CD14-positive monocyte (primary cell): ENCODE results near the gene CDC34. TPM values are rescaled to one million over a fixed set of nuclear protein-coding genes. Genes with fewer than 3 reads are reported as not detected.

Source experiments
- DNase-seq, 3 donors: peaks; one replicate each; pipeline ENCODE4 v3.0.0-alpha.2; 2011 to 2022
- H2AFZ ChIP-seq: 2 replicates; pipeline ENCODE4 v1.6.0; 2012; ENCODE audit warnings: mild to moderate bottlenecking, low read depth, low read length, inconsistent platforms; ENCODE audit not compliant: insufficient read depth, poor library complexity, severe bottlenecking
- H3K27ac ChIP-seq, 2 donors: 1 replicate in 1 of 2; 2 replicates in 1 of 2; pipeline ENCODE4 v1.5.1; 2012 to 2013; ENCODE audit warnings: low read length in 2 of 2, control low read depth in 1 of 2, inconsistent platforms in 1 of 2, low read depth in 1 of 2, mild to moderate bottlenecking in 1 of 2
- H3K27me3 ChIP-seq, 2 donors: one replicate each; pipeline versions ENCODE4 v1.6.0 to v1.6.1; 2011 to 2013; ENCODE audit warnings: low read length in 2 of 2; ENCODE audit not compliant: control insufficient read depth in 2 of 2, insufficient read depth in 2 of 2
- H3K36me3 ChIP-seq, 2 donors: replicated peaks in 1 of 2; 1 replicate in 1 of 2; 2 replicates in 1 of 2; pipeline versions ENCODE4 v1.5.1 to v1.6.1; 2012 to 2013; ENCODE audit warnings: low read length in 2 of 2, control low read depth in 1 of 2, inconsistent platforms in 1 of 2, mild to moderate bottlenecking in 1 of 2; ENCODE audit not compliant: insufficient read depth in 2 of 2, control insufficient read depth in 1 of 2
- H3K4me1 ChIP-seq, 2 donors: 1 replicate in 1 of 2; 2 replicates in 1 of 2; pipeline versions ENCODE4 v1.5.1 to v1.6.1; 2012 to 2013; ENCODE audit warnings: low read length in 2 of 2, control low read depth in 1 of 2, inconsistent platforms in 1 of 2, mild to moderate bottlenecking in 1 of 2, moderate library complexity in 1 of 2; ENCODE audit not compliant: insufficient read depth in 2 of 2, control insufficient read depth in 1 of 2
- H3K4me2 ChIP-seq: replicated peaks from 2 replicates; pipeline ENCODE3; 2012; ENCODE audit warnings: low read length, moderate library complexity, mild to moderate bottlenecking; ENCODE audit not compliant: poor library complexity, severe bottlenecking; ENCODE audit errors: extremely low read depth
- H3K4me3 ChIP-seq, 3 experiments: fragments of 200-600 bp in 1 of 3; sonication (generic) in 1 of 3; replicated peaks in 1 of 3; 1 replicate in 2 of 3; 2 replicates in 1 of 3; pipeline ENCODE4 v1.5.1; 2011 to 2013; ENCODE audit warnings: low read length in 3 of 3, mild to moderate bottlenecking in 3 of 3, control low read depth in 2 of 3, low read depth in 2 of 3, inconsistent platforms in 1 of 3, moderate library complexity in 1 of 3
- H3K79me2 ChIP-seq: 2 replicates; pipeline ENCODE4 v1.6.0; 2012; ENCODE audit warnings: mild to moderate bottlenecking, control low read depth, inconsistent platforms, low read length, moderate library complexity; ENCODE audit not compliant: insufficient read depth
- H3K9ac ChIP-seq: 2 replicates; pipeline ENCODE4 v1.6.0; 2017; ENCODE audit warnings: low read length, mild to moderate bottlenecking; ENCODE audit not compliant: insufficient read depth, poor library complexity, severe bottlenecking
- H3K9me3 ChIP-seq, 2 donors: replicated peaks in 1 of 2; 1 replicate in 1 of 2; 2 replicates in 1 of 2; pipeline versions ENCODE4 v1.5.1 to v1.6.1; 2012 to 2013; ENCODE audit warnings: low read length in 2 of 2, control low read depth in 1 of 2; ENCODE audit not compliant: control insufficient read depth in 1 of 2, insufficient read depth in 1 of 2
- H4K20me1 ChIP-seq: 2 replicates; pipeline ENCODE4 v1.6.0; 2012; ENCODE audit warnings: mild to moderate bottlenecking, low read length, control low read depth, moderate library complexity; ENCODE audit not compliant: insufficient read depth
- H3K27ac Mint-ChIP-seq, 7 donors: one replicate each; pipeline ENCODE4 v1.8.0; 2020; ENCODE audit warnings: mild to moderate bottlenecking in 7 of 7, mixed read lengths in 7 of 7, moderate library complexity in 6 of 7, inconsistent platforms in 2 of 7
- H3K27me3 Mint-ChIP-seq, 3 donors: one replicate each; pipeline ENCODE4 v1.8.0; 2021 to 2022; ENCODE audit warnings: low read depth in 3 of 3, mild to moderate bottlenecking in 3 of 3, mixed read lengths in 3 of 3, moderate library complexity in 3 of 3, inconsistent platforms in 1 of 3
- H3K36me3 Mint-ChIP-seq, 2 donors: one replicate each; pipeline ENCODE4 v1.8.0; 2020; ENCODE audit warnings: mixed read lengths in 2 of 2, inconsistent platforms in 1 of 2, mild to moderate bottlenecking in 1 of 2
- H3K4me1 Mint-ChIP-seq: one replicate; pipeline ENCODE4 v1.8.0; 2020; ENCODE audit warnings: mild to moderate bottlenecking, mixed read lengths
- H3K4me3 Mint-ChIP-seq, 2 donors: one replicate each; pipeline ENCODE4 v1.8.0; 2020; ENCODE audit warnings: mild to moderate bottlenecking in 2 of 2, mixed read lengths in 2 of 2, moderate library complexity in 1 of 2
- H3K9me3 Mint-ChIP-seq, 7 donors: one replicate each; pipeline ENCODE4 v1.8.0; 2020 to 2022; ENCODE audit warnings: mixed read lengths in 7 of 7, mild to moderate bottlenecking in 6 of 7, moderate library complexity in 6 of 7, inconsistent platforms in 2 of 7
- WGBS: methylation state at CpG from one replicate; pipeline ENCODE4 v1.1.5; 2013; ENCODE audit warnings: missing lambda C conversion rate; ENCODE audit not compliant: insufficient coverage; 5-methylcytosine and 5-hydroxymethylcytosine counted together
- intact Hi-C, 2 donors: fragments of 100-400 bp; cut with micrococcal nuclease; formaldehyde crosslinking; loops; one replicate each; pipeline versions ENCODE4 v1.15.0 to v1.15.1; 2023
- polyA plus RNA-seq, 3 donors: library from polyadenylated mRNA; depleted of rRNA in 1 of 3; unstranded in 2 of 3; stranded (reverse) in 1 of 3; fragments of 300-500 nt in 2 of 3; fragments of >200 nt in 1 of 3; fragmentation: Illumina TruSeq in 2 of 3; gene quantifications; 1 replicate in 2 of 3; 2 replicates in 1 of 3; pipeline ENCODE4 v1.2.3, GENCODE V29; 2012 to 2021
- TF ChIP-seq, protein P1 (sequence below): fragments of 200-600 bp; IDR thresholded peaks from one replicate; pipeline ENCODE4 v1.8.0; 2022; ENCODE audit warnings: antibody characterized with exemption, mild to moderate bottlenecking

The CDC34 gene
- polyA plus RNA-seq, 3 donors = 25.2 to 49.2 (median 43.0) TPM

DNA sequence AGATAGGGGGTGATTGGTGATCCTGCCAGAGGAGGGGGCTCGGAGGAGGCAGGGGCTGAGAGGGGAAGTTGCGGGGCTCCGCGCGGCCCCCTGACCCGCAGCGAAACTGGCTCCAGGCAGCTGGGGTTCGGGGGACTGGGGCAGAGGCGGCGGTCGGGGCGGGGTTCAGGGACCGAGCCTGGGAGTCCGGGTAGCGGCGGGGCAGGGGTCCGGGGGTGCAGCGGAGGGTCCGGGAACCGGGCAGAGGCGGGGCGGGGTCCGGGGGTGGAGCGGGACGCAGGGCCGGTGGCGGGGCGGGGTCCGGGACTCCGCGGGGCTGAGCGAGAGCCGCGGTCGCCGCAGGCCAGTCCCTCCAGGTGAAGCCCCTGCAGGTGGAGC is 34.1 kb upstream of the CDC34 start:
- H3K4me1 ChIP-seq = peaks cover 3% of the 10 kb centered on the region in 2 donors
- peaks cover 15 to 21% of the 10 kb centered on the region in 2 donors for H3K9me3 ChIP-seq
- no peak overlapping the region for H2AFZ ChIP-seq
- no peak overlapping the region for H3K4me2 ChIP-seq
- DNase-seq = no peak
- Mint-ChIP-seq H3K27me3 (peaks cover 36 to 72% (median 63%) of the 10 kb centered on the region in 3 donors), H3K4me1 (peaks cover 2% of the 10 kb centered on the region), H3K27ac (no peak overlapping the region), H3K9me3 (peaks cover 3 to 48% (median 31%) of the 10 kb centered on the region in 7 donors), H3K4me3 (peak overlapping the region in 1 of 2 donors; percentile 26), H3K36me3 (peaks cover 2 to 6% of the 10 kb centered on the region in 2 donors)
- WGBS = 2% methylated on average over 34 of the region's 36 CpGs
- H4K20me1 ChIP-seq = no peaks in the 10 kb centered on the region
- TF ChIP-seq, protein P1, sequence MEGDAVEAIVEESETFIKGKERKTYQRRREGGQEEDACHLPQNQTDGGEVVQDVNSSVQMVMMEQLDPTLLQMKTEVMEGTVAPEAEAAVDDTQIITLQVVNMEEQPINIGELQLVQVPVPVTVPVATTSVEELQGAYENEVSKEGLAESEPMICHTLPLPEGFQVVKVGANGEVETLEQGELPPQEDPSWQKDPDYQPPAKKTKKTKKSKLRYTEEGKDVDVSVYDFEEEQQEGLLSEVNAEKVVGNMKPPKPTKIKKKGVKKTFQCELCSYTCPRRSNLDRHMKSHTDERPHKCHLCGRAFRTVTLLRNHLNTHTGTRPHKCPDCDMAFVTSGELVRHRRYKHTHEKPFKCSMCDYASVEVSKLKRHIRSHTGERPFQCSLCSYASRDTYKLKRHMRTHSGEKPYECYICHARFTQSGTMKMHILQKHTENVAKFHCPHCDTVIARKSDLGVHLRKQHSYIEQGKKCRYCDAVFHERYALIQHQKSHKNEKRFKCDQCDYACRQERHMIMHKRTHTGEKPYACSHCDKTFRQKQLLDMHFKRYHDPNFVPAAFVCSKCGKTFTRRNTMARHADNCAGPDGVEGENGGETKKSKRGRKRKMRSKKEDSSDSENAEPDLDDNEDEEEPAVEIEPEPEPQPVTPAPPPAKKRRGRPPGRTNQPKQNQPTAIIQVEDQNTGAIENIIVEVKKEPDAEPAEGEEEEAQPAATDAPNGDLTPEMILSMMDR = no peak
- no peak overlapping the region for H3K27ac ChIP-seq
- peaks cover 16 to 49% of the 10 kb centered on the region in 2 donors for H3K27me3 ChIP-seq
- intact Hi-C loops = no loop called here
- H3K4me3 ChIP-seq = no peak overlapping the region
- H3K79me2 ChIP-seq = no peaks in the 10 kb centered on the region
- no peak overlapping the region for H3K9ac ChIP-seq
- H3K36me3 ChIP-seq = no peaks in the 10 kb centered on the region

DNA sequence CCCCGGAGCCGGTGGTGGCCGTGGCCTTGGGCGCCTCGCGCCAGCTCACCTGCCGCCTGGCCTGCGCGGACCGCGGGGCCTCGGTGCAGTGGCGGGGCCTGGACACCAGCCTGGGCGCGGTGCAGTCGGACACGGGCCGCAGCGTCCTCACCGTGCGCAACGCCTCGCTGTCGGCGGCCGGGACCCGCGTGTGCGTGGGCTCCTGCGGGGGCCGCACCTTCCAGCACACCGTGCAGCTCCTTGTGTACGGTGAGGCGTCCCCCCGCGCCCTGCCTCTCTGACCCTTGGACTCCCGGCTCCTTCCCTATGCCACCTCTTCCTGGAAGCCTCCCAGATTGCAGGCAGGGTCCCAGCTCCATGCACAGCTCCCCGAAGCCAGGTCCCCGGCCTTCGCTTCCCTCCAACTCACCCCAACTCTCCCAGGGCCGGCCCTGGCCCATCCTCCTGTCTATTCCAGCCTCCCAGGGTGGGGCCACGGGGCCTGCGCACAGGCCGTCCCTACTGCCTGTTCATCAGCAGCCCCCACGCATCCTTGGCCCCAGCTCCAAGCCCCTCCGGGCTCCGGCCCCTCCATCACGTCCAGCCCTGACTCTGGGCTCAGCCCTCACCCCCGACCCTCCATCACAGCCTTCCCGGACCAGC is 33.6 kb upstream of the CDC34 start:
- Histone ChIP-seq H3K9ac (no peak overlapping the region), H3K36me3 (no peaks in the 10 kb centered on the region), H3K79me2 (no peaks in the 10 kb centered on the region), H3K27ac (no peak overlapping the region), H3K4me2 (no peak overlapping the region), H3K27me3 (peaks cover 16 to 49% of the 10 kb centered on the region in 2 donors), H4K20me1 (no peaks in the 10 kb centered on the region), H3K4me3 (no peak overlapping the region), H2AFZ (no peak overlapping the region), H3K4me1 (peaks cover 8% of the 10 kb centered on the region in 2 donors), H3K9me3 (peaks cover 19 to 23% of the 10 kb centered on the region in 2 donors)
- peaks cover 34 to 72% (median 63%) of the 10 kb centered on the region in 3 donors for H3K27me3 Mint-ChIP-seq
- H3K36me3 Mint-ChIP-seq = peaks cover 4 to 7% of the 10 kb centered on the region in 2 donors
- H3K9me3 Mint-ChIP-seq = peaks cover 3 to 49% (median 32%) of the 10 kb centered on the region in 7 donors
- peaks cover 6% of the 10 kb centered on the region for H3K4me1 Mint-ChIP-seq
- H3K27ac Mint-ChIP-seq = no peak overlapping the region
- no peak for DNase-seq
- 5% methylated on average over 50 of the region's 50 CpGs for WGBS
- H3K4me3 Mint-ChIP-seq = peak overlapping the region in 1 of 2 donors; percentile 75
- intact Hi-C loops = no loop called here
- TF ChIP-seq, protein P1 = no peak
